ENCODE measurements around the gene ITPRIPL2.

ITPRIPL2 gene

DNA sequence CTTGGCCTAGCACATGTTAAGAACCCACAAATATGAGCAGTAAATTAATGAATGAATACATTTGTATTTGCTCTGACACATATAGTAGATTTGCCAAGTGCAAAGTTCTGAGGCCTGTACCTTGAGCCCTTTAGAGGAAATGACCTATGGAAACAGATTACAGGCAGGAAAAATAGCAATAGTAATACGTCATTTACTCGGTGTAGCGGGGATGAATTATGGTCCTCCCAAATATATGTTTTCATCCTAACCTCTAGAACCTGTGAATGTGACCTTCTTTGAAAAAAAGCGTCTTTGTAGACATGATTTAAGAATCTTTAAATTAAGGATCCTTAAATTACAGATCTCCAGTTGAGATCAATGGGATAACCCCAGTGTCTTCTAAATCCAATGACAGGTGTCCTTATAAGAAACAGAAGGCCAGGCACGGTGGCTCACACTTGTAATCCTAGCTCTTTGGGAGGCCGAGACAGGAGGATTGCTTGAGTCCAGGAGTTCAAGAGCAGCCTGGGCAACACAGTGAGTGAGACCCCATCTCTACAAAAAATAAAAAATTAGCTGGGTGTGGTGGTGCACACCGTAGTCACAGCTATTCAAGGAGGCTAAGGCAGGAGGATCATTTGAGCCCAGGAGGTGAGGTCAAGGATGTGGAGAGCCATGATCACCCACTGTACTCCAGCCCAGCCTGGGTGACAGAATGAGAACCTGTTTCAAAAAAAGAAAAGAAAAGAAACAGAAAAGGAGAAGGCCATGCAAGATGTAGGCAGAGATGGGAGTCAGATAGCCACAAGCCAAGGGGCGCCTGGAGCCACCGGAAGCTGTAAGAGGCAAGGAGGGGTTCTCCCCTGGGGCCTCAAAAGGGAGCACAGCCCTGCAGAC, 5.1 kb upstream of the ITPRIPL2 start:
- no peak for DNase-seq
- H3K4me3 ChIP-seq (ENCODE audit: insufficient read depth, low read depth, low read length, poor library complexity, severe bottlenecking) = no peak overlapping the region
- H3K27ac ChIP-seq (ENCODE audit: insufficient read depth, low read length, poor library complexity, severe bottlenecking) = no peak overlapping the region
- H3K4me1 ChIP-seq (ENCODE audit: control insufficient read depth, insufficient read depth, low read length, poor library complexity, severe bottlenecking) = no peaks in the 10 kb centered on the region
- H3K27me3 ChIP-seq (replicated peaks; ENCODE audit: control insufficient read depth, insufficient read depth, low read length, poor library complexity, severe bottlenecking) = peaks cover 4% of the 10 kb centered on the region
- no peaks in the 10 kb centered on the region for H3K36me3 ChIP-seq (ENCODE audit: control insufficient read depth, insufficient read depth, low read length)
- H3K9me3 ChIP-seq (ENCODE audit: control insufficient read depth, low read length) = no peaks in the 10 kb centered on the region

DNA sequence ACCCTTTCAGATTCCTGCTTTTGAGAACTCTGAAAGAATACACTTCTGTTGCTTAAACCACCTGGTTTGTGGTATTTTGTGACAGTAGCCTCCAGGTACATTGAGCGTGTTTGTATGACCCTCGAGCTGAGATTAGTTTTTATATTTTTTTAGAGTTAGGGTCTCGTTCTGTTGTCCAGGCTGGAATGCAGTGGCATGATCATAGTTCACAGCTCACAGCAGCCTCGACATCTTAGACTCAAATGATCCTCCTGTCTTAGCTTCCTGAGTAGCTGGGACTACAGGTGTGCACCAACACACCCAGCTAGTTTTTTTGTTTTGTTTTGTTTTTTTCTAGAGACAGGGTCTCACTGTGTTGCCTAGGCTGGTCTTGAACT, 4.5 kb upstream of the ITPRIPL2 start:
- H3K4me1 ChIP-seq (ENCODE audit: control insufficient read depth, insufficient read depth, low read length, poor library complexity, severe bottlenecking) = no peaks in the 10 kb centered on the region
- H3K36me3 ChIP-seq (ENCODE audit: control insufficient read depth, insufficient read depth, low read length) = no peaks in the 10 kb centered on the region
- H3K9me3 ChIP-seq (ENCODE audit: control insufficient read depth, low read length) = no peaks in the 10 kb centered on the region
- H3K4me3 ChIP-seq (ENCODE audit: insufficient read depth, low read depth, low read length, poor library complexity, severe bottlenecking) = no peak overlapping the region
- no peak for DNase-seq
- H3K27me3 ChIP-seq (replicated peaks; ENCODE audit: control insufficient read depth, insufficient read depth, low read length, poor library complexity, severe bottlenecking) = peaks cover 5% of the 10 kb centered on the region
- H3K27ac ChIP-seq (ENCODE audit: insufficient read depth, low read length, poor library complexity, severe bottlenecking) = no peak overlapping the region

DNA sequence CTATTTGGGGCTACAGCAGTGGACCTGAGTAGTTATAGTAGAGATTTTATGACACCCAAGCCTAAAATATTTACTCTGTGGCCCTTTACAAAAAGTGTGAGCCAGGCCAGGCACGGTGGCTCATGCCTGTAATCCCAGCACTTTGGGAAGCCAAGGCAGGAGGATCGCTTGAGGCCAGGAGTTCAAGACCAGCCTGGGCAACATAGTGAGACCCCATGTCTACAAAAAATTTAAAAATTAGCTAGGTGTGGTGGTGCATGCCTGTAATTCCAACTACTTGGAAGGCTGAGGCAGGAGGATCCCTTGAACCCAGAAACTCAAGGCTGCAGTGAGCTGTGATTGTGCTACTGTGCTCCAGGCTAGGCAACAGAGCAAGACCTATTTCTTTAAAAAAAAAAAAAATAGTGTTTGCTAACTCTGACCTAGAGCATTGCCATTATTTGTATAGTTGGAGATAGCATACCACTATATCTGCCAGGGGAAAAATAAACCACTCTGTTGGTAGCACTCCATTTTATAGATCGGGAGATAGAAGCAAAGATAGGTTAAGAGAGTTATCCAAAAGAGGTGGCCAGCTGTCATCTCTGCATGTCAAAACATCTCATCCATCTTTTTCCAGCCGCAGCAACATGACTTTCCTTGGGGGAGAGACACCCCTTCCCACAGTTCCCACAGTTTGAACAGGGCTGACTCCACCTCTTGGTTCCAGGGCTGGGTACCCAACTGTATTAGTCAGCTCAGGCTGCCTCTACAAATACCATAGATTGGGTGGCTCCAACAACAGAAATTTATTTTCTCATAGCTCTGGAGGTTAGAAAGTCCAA, 3.0 kb upstream of the ITPRIPL2 start:
- H3K36me3 ChIP-seq (ENCODE audit: control insufficient read depth, insufficient read depth, low read length) = no peaks in the 10 kb centered on the region
- no peak overlapping the region for H3K27ac ChIP-seq (ENCODE audit: insufficient read depth, low read length, poor library complexity, severe bottlenecking)
- peaks cover 9% of the 10 kb centered on the region for H3K27me3 ChIP-seq (replicated peaks; ENCODE audit: control insufficient read depth, insufficient read depth, low read length, poor library complexity, severe bottlenecking)
- no peak overlapping the region for H3K4me3 ChIP-seq (ENCODE audit: insufficient read depth, low read depth, low read length, poor library complexity, severe bottlenecking)
- H3K9me3 ChIP-seq (ENCODE audit: control insufficient read depth, low read length) = no peaks in the 10 kb centered on the region
- no peak for DNase-seq
- no peaks in the 10 kb centered on the region for H3K4me1 ChIP-seq (ENCODE audit: control insufficient read depth, insufficient read depth, low read length, poor library complexity, severe bottlenecking)

DNA sequence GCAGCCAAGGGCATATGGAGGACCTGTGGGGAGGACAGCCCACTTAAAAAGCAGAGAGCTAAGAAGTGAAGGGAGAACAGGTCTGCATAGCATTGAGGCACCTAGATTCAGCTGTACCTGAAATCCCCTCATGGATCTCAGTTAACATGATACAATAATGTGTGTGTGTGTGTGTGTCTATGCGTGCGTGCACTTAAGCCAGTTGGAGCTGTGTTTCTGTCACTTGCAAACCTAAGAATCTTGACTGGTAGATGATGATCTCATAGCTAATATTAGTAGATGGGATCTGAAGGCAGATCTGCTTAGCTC, 1.7 kb upstream of the ITPRIPL2 start:
- H3K36me3 ChIP-seq (ENCODE audit: control insufficient read depth, insufficient read depth, low read length) = no peaks in the 10 kb centered on the region
- no peak for DNase-seq
- no peaks in the 10 kb centered on the region for H3K4me1 ChIP-seq (ENCODE audit: control insufficient read depth, insufficient read depth, low read length, poor library complexity, severe bottlenecking)

DNA sequence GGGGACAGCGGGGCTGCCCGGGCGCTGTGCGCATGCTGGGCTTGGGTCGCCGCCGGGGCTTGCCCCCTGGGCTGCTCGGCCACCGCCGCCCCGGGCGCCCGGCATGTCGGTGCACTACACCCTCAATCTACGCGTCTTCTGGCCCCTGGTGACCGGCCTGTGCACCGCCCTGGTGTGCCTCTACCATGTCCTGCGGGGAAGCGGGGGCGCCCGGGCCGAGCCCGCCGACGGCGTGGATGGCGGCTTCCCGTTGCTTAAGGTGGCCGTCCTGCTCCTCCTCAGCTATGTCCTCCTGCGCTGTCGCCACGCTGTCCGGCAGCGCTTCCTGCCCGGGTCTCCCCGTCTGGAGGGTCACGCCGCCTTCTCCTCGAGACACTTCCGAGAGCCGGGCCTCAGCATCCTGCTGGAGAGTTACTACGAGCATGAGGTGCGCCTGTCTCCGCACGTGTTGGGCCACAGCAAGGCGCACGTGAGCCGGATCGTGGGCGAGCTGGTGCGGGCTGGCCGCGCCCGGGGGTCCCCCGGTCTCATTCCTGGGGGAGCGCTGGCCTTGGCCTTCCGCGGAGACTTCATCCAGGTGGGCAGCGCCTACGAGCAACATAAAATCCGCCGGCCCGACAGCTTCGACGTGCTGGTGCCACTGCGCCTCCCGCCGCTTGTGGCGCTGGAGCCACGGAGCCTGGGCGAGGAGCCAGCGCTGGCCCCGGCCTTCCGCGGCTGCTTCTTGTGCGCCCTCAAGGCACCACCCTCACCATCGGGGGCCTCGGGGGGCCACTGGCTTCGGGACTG, 789 bp downstream of the ITPRIPL2 start:
- no peaks in the 10 kb centered on the region for H3K9me3 ChIP-seq (ENCODE audit: control insufficient read depth, low read length)
- no peak overlapping the region for H3K27ac ChIP-seq (ENCODE audit: insufficient read depth, low read length, poor library complexity, severe bottlenecking)
- H3K27me3 ChIP-seq (replicated peaks; ENCODE audit: control insufficient read depth, insufficient read depth, low read length, poor library complexity, severe bottlenecking) = peaks cover 6% of the 10 kb centered on the region
- H3K4me1 ChIP-seq (ENCODE audit: control insufficient read depth, insufficient read depth, low read length, poor library complexity, severe bottlenecking) = no peaks in the 10 kb centered on the region
- H3K4me3 ChIP-seq (ENCODE audit: insufficient read depth, low read depth, low read length, poor library complexity, severe bottlenecking) = no peak overlapping the region
- no peak for DNase-seq
- H3K36me3 ChIP-seq (ENCODE audit: control insufficient read depth, insufficient read depth, low read length) = no peaks in the 10 kb centered on the region

More for the DNA sequence above, 1.7 kb upstream of the ITPRIPL2 start:
- no peak overlapping the region for H3K4me3 ChIP-seq (ENCODE audit: insufficient read depth, low read depth, low read length, poor library complexity, severe bottlenecking)
- H3K27me3 ChIP-seq (replicated peaks; ENCODE audit: control insufficient read depth, insufficient read depth, low read length, poor library complexity, severe bottlenecking) = peaks cover 9% of the 10 kb centered on the region
- no peak overlapping the region for H3K27ac ChIP-seq (ENCODE audit: insufficient read depth, low read length, poor library complexity, severe bottlenecking)
- no peaks in the 10 kb centered on the region for H3K9me3 ChIP-seq (ENCODE audit: control insufficient read depth, low read length)

DNA sequence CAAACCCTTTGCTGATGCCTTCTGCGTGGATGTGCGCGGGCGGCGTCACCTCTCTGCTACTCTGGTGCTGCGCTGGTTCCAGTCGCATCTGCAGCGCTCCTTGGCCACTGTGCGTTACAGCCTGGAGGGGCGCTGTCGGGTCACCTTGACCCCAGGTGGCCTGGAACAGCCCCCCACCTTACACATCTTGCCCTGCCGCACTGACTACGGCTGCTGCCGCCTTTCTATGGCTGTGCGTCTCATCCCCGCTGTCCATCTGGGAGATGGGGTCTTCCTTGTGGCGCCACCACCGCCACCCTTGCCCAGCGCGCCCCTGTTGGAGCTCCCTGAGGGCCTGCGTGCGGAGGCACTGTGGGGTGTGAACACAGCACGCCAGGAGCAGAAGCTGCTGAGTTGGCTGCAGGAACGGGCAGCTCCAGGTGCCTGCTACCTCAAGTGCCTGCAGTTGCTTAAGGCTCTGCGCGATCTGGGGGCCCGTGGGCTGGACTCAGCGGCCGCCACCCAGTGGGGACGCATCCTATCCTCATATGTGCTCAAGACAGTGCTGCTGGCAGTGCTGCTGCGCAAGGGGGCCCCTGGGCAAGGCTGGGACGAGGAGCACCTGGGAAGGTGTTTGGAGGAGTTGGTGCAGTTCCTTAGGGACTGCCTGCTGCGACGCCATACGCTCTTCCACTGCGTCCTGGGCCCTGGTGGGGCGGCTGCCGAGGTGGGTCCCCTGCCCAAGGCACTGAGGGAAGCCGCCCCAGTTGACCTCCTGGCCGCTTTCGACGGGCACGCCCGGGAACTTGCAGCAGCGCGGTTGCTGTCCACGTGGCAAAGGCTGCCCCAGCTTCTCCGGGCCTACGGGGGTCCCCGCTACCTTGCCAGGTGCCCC, 1.6 kb downstream of the ITPRIPL2 start:
- Histone ChIP-seq H3K36me3 (ENCODE audit: control insufficient read depth, insufficient read depth, low read length) (no peaks in the 10 kb centered on the region), H3K4me1 (ENCODE audit: control insufficient read depth, insufficient read depth, low read length, poor library complexity, severe bottlenecking) (no peaks in the 10 kb centered on the region), H3K4me3 (ENCODE audit: insufficient read depth, low read depth, low read length, poor library complexity, severe bottlenecking) (no peak overlapping the region), H3K9me3 (ENCODE audit: control insufficient read depth, low read length) (no peaks in the 10 kb centered on the region), H3K27ac (ENCODE audit: insufficient read depth, low read length, poor library complexity, severe bottlenecking) (no peak overlapping the region), H3K27me3 (replicated peaks; ENCODE audit: control insufficient read depth, insufficient read depth, low read length, poor library complexity, severe bottlenecking) (peaks cover 5% of the 10 kb centered on the region)
- no peak for DNase-seq

DNA sequence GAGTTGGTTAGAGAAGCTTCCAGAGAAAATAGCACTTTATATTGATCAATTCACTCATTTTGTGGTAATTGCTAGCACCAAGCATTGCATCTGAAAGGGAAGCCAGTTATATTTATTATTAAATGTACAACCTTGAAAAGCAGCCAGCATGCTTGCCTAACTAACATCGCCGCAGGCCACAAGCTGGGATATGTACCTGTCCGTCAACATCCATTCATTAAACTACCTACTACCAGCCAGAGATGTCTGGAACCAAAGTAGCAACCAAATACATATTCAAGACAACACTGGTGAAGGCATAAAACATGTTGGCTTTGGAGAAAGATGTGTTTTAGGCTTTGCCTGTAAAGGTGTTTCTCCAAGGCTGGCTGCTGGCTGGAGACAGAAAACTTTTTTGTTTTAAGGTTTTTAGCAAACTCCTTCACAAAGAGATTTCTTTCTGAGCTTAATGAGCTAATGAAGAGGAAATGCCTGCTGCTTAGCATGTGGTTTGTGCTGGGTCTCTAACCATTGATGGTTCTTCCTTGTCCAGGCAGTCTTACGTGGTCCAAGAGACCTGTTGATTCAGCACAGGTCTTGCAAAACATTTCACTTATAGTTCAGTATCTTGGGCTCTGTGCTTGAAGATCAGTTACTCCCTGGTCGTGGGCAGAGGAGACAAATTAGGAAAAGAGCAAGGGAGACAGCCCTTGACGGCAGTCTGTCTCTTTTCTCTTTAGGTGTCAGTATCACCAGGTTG, 3.1 kb downstream of the ITPRIPL2 start:
- H3K4me1 ChIP-seq (ENCODE audit: control insufficient read depth, insufficient read depth, low read length, poor library complexity, severe bottlenecking) = no peaks in the 10 kb centered on the region
- H3K27ac ChIP-seq (ENCODE audit: insufficient read depth, low read length, poor library complexity, severe bottlenecking) = no peak overlapping the region
- no peaks in the 10 kb centered on the region for H3K9me3 ChIP-seq (ENCODE audit: control insufficient read depth, low read length)
- DNase-seq = no peak
- H3K36me3 ChIP-seq (ENCODE audit: control insufficient read depth, insufficient read depth, low read length) = no peaks in the 10 kb centered on the region
- H3K27me3 ChIP-seq (replicated peaks; ENCODE audit: control insufficient read depth, insufficient read depth, low read length, poor library complexity, severe bottlenecking) = peaks cover 5% of the 10 kb centered on the region
- H3K4me3 ChIP-seq (ENCODE audit: insufficient read depth, low read depth, low read length, poor library complexity, severe bottlenecking) = no peak overlapping the region

DNA sequence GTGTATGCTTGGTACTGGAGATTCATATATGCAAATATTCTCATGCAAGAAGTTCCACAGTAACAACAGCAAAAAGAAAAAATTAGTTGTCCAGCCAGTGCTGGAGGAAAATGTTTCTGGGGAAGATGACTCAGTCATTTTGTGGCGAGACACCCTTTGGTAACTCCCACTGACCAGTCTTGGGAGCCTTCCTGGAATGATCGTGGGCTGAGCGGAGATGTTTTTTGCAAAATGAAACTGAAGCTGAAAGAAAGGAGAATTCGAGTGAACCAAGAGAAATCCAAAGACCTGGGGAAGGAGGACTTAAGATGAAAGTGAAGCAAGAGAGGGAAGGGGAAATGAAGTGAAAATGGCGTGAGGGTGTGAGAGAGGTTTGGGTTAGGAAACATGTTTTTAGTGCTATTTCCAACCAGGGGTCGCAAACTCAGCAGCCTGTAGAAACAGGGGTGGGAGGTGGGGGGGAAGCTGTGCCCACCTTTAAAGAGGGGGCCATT, 5.2 kb downstream of the ITPRIPL2 start:
- DNase-seq = no peak
- H3K9me3 ChIP-seq (ENCODE audit: control insufficient read depth, low read length) = no peaks in the 10 kb centered on the region
- H3K36me3 ChIP-seq (ENCODE audit: control insufficient read depth, insufficient read depth, low read length) = no peaks in the 10 kb centered on the region
- peaks cover 5% of the 10 kb centered on the region for H3K27me3 ChIP-seq (replicated peaks; ENCODE audit: control insufficient read depth, insufficient read depth, low read length, poor library complexity, severe bottlenecking)
- no peak overlapping the region for H3K27ac ChIP-seq (ENCODE audit: insufficient read depth, low read length, poor library complexity, severe bottlenecking)
- no peak overlapping the region for H3K4me3 ChIP-seq (ENCODE audit: insufficient read depth, low read depth, low read length, poor library complexity, severe bottlenecking)
- H3K4me1 ChIP-seq (ENCODE audit: control insufficient read depth, insufficient read depth, low read length, poor library complexity, severe bottlenecking) = no peaks in the 10 kb centered on the region

DNA sequence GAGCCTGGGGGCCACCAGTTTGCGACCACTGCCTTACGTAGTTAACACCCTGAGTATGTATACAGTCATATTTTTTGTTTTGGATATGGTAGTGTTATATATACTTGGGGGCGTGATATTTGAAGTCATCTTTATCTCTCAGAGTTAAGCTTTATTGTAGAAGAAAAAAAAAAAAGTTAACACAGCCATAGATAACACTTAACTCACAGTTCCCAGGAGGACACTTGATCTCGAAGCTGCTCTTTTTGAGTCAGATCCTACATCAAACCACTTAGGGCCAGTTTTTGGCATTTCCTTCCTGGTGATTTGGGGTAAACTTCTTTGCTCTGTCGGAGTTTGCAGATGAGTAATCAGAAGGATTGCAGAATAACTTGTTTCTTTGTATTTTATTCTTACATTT, 5.8 kb downstream of the ITPRIPL2 start:
- no peak overlapping the region for H3K4me3 ChIP-seq (ENCODE audit: insufficient read depth, low read depth, low read length, poor library complexity, severe bottlenecking)
- H3K9me3 ChIP-seq (ENCODE audit: control insufficient read depth, low read length) = no peaks in the 10 kb centered on the region
- H3K27me3 ChIP-seq (replicated peaks; ENCODE audit: control insufficient read depth, insufficient read depth, low read length, poor library complexity, severe bottlenecking) = peaks cover under 1% of the 10 kb centered on the region
- H3K27ac ChIP-seq (ENCODE audit: insufficient read depth, low read length, poor library complexity, severe bottlenecking) = no peak overlapping the region
- no peaks in the 10 kb centered on the region for H3K4me1 ChIP-seq (ENCODE audit: control insufficient read depth, insufficient read depth, low read length, poor library complexity, severe bottlenecking)
- H3K36me3 ChIP-seq (ENCODE audit: control insufficient read depth, insufficient read depth, low read length) = no peaks in the 10 kb centered on the region
- no peak for DNase-seq

Measured in effector memory CD4-positive, alpha-beta T cell (primary cell).